VCaP (cell line): ENCODE measurements around the gene NOCT.
"Not testable (repeated sequence)": the region's sequence is repeated elsewhere in the genome, so short reads cannot be mapped to it uniquely, and the experiment has no call there.

Source experiments
- H3K27ac ChIP-seq: fragments of 450-650 bp; 2 replicates; pipeline ENCODE4 v1.5.1; 2017
- TF ChIP-seq, protein P1 (sequence below): fragments of 450-650 bp; conservative IDR thresholded peaks from 2 replicates; pipeline ENCODE4 v1.5.1; 2017; ENCODE audit warnings: mild to moderate bottlenecking, moderate library complexity

NOCT gene

DNA sequence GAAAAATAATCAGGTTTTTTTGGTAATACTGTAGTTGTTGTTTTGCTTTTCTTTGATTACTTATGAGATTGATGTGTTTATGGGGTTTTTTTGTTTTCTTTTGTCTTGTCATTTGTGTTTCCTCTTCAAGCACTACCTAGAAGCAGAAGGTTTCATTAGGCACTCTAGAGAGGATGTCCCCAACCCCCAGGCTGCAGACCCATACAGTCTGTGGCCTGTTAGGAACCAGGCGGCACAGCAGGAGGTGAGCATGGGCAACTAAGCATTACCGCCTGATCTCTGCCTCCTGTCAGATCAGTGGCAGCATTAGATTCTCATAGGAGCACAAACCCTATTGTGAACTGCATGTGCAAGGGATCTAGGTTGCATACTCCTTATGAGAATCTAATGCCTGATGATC lies 22.9 kb upstream of the NOCT start:
- no peak overlapping the region for H3K27ac ChIP-seq

DNA sequence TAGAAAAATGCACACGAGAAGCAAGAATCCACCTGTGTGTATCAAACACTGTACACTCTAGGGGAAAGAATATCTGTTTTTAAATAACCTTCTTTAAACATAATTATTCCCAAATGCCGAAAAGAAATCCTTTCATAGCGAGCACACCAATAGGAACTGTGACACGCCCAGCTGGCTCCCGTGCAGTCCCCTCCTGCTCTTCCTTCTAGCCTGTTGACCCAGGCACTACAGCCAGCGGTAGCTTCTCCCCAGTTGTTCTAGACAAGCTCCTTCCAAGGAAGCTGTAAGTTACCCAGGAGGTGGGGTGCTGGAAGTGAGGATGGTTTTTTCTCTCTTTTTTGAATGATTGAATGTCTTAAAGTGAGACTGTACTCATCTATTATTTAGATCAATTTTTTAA lies 19.5 kb upstream of the NOCT start:
- no peak overlapping the region for H3K27ac ChIP-seq
- TF ChIP-seq, protein P1, sequence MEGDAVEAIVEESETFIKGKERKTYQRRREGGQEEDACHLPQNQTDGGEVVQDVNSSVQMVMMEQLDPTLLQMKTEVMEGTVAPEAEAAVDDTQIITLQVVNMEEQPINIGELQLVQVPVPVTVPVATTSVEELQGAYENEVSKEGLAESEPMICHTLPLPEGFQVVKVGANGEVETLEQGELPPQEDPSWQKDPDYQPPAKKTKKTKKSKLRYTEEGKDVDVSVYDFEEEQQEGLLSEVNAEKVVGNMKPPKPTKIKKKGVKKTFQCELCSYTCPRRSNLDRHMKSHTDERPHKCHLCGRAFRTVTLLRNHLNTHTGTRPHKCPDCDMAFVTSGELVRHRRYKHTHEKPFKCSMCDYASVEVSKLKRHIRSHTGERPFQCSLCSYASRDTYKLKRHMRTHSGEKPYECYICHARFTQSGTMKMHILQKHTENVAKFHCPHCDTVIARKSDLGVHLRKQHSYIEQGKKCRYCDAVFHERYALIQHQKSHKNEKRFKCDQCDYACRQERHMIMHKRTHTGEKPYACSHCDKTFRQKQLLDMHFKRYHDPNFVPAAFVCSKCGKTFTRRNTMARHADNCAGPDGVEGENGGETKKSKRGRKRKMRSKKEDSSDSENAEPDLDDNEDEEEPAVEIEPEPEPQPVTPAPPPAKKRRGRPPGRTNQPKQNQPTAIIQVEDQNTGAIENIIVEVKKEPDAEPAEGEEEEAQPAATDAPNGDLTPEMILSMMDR = no peak

More for the DNA sequence above, 22.9 kb upstream of the NOCT start:
- TF ChIP-seq, protein P1 = no peak

DNA sequence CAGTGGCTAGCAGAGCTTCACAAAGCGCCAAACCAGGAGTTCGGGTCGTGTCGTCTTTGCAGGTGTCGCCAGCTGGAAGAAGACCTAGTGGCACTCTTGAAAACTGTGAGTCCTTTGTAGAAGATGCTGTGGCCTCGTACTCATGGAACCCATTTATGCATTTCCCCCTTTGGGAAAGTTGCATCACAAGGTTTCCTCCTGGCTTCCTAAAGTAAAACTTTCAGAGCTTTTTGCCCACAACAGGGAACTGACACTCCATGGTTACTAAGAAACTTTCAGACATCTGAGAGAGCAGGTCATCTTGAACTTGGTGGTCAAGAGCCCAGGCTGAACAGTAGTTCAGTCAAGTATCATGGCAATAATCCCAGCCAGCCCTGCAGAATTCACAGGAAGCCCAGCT lies 15.9 kb upstream of the NOCT start:
- no peak overlapping the region for H3K27ac ChIP-seq
- TF ChIP-seq, protein P1 = no peak

DNA sequence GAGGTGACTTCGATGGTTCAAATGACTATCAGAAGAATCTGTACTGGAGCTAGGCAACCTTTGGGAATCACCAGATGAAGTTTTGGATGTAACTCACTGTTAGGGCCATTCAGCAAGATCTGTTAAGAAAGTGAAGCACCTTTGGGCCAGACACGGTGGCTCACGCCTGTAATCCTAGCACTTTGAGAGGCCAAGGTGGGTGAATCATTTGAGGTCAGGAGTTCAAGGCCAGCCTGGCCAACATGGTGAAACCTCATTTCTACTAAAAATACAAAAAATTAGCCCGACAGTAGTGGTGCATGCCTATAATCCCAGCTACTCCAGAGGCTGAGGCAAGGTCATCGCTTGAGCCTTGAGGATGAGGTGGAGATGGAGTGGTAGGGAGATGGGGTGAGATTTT lies 15.4 kb upstream of the NOCT start:
- H3K27ac ChIP-seq = not testable (repeated sequence)

DNA sequence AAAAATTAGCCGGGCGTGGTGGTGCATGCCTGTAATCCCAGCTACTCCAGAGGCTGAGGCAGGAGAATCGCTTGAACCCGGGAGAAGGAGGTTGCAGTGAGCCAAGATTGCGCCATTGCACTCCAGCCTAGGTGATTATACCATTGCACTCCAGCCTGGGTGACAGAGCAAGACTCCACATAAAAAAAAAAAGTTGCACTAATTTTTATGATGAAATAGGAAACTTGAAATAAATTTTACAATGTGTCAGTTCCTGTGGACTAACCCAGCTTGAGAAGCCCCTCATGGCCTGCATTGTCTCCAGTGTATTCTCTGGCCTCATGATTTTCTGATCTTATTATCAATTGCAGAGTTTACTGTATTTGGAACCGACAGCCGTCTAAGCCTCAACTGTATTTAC lies 14.2 kb upstream of the NOCT start:
- not testable (repeated sequence) for H3K27ac ChIP-seq

DNA sequence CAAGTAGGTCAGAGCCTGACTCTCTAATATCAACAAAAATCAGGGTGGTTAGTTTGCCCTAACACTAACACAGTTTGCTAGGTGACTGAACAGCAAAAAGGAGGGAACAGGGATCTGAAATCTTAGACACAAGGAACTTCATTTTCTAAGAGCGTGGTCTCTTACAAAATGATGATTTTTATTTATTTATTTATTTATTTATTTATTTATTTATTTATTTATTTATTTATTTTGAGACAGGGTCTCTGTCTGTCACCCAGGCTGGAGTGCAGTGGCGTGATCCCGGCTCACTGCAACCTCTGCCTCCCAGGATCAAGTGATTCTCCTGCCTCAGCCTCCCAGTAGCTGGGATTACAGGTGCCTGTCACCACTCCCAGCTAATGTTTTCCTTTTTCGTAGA lies 11.9 kb upstream of the NOCT start:
- H3K27ac ChIP-seq = not testable (repeated sequence)

DNA sequence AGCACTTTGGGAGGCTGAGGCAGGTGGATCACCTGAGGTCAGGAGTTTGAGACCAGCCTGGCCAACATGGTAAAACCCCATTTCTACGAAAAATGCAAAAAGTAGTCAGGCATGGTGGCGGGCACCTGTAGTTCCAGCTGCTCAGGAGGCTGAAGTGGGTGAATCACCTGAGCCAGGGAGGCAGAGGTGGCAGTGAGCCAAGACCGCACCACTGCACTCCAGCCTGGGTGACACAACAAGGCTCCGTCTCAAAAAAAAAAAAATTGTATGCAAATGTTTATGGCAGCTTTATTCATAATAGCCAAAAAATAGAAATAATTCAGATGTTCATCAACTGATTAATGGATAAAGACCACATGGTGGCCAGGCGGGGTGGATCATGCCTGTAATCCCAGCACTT lies 9.8 kb upstream of the NOCT start:
- H3K27ac ChIP-seq = no peak overlapping the region
- TF ChIP-seq, protein P1 = no peak

DNA sequence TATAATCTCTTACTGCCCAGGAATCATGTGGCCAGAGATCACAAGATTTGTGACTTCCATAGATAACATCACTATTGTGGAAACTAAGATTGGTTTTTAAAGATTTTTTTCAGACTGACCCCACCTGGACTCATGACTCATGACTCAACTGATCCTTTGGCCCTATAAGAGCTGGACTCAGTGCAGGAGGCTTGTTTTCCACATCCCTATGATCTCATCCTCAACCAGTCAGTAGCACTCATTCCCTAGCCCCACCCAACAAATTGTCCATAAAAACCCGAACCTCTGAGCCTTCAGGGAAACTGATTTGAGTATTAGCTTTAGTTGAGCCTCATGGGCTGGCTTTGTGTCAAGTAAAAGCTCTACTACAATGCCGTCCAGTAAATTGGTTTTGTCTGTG lies 7.9 kb upstream of the NOCT start:
- TF ChIP-seq, protein P1 = no peak
- no peak overlapping the region for H3K27ac ChIP-seq

DNA sequence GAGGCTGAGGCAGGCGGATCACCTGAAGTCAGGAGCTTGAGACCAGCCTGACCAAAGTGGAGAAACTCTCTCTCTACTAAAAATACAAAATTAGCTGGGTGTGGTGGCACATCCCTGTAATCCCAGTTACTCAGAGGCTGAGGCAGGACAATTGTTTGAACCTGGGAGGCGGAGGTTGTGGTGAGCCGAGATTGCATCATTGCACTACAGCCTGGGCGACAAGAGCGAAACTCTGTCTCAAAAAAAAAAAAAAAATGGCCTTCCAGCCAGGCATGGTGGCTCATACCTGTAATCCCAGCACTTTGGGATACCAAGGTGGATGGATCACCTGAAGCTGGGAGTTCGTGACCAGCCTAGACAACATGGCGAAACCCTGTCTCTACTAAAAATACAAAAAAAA lies 7.3 kb upstream of the NOCT start:
- H3K27ac ChIP-seq = not testable (repeated sequence)

DNA sequence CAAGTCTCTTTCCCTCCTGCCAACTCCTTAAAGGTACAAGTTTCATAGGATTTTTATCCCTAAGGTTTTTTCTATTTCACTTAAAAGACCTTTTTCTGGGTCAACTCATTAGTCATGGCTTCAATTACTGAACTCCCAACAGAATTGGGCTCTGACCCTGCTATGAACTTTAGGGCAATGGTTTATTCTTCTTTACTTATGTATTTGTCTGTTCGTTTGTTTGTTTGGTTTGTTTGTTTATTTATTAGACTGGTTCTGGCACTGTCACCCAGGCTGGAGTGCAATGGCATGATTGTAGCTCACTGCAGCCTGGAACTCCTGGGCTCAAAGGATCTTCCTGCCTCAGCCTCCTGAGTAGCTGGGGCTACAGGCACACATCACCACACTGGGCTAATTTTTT lies 5.9 kb upstream of the NOCT start:
- TF ChIP-seq, protein P1 = no peak

More for the DNA sequence above, 5.9 kb upstream of the NOCT start:
- no peak overlapping the region for H3K27ac ChIP-seq
